HG02973 (cell line): ENCODE measurements around the gene DUSP8.

Experiments used
- ATAC-seq: cut with Tn5 transposase; IDR thresholded peaks from one replicate; pipeline ENCODE4 v1.9.1; 2021; ENCODE audit warnings: moderate library complexity; ENCODE audit not compliant: unreplicated experiment

Gene DUSP8

GRCh38 chr11:1566381-1567051 is 5.6 kb downstream of the DUSP8 start:
- ATAC-seq: no peak

GRCh38 chr11:1565904-1566247 is 6.2 kb downstream of the DUSP8 start:
- ATAC-seq: no peak

GRCh38 chr11:1565173-1565903 is 6.7 kb downstream of the DUSP8 start:
- no peak for ATAC-seq

GRCh38 chr11:1564535-1565172 is 7.4 kb downstream of the DUSP8 start:
- ATAC-seq: no peak

GRCh38 chr11:1563697-1564534 is 8.2 kb downstream of the DUSP8 start:
- no peak for ATAC-seq

GRCh38 chr11:1563149-1563638 is 8.9 kb downstream of the DUSP8 start:
- ATAC-seq: no peak

GRCh38 chr11:1562469-1563148 is 9.5 kb downstream of the DUSP8 start:
- no peak for ATAC-seq

GRCh38 chr11:1561955-1562354 is 10.1 kb downstream of the DUSP8 start:
- ATAC-seq: no peak

- no peak for ATAC-seq
These were observed 10.8 kb downstream of the DUSP8 start for GRCh38 chr11:1561266-1561665.

GRCh38 chr11:1560649-1561251 is 11.3 kb downstream of the DUSP8 start:
- no peak for ATAC-seq

- no peak for ATAC-seq
These were observed 11.9 kb downstream of the DUSP8 start for GRCh38 chr11:1560002-1560648.

GRCh38 chr11:1559111-1559951 is 12.7 kb downstream of the DUSP8 start:
- no peak for ATAC-seq

GRCh38 chr11:1558775-1559110 is 13.3 kb downstream of the DUSP8 start:
- no peak for ATAC-seq

GRCh38 chr11:1557904-1558774 is 13.9 kb downstream of the DUSP8 start:
- no peak for ATAC-seq

- no peak for ATAC-seq
These were observed 14.8 kb downstream of the DUSP8 start for GRCh38 chr11:1557051-1557884.

- no peak for ATAC-seq
These were observed 15.7 kb downstream of the DUSP8 start for GRCh38 chr11:1556278-1556902.

- no peak for ATAC-seq
These were observed 16.3 kb downstream of the DUSP8 start for GRCh38 chr11:1555713-1556153.
